T follicular helper cell (primary cell): Measurements from ENCODE around the gene CMPK2.

Experiments
- DNase-seq: peaks from one replicate; pipeline ENCODE4 v3.0.0-alpha.2; 2020; ENCODE audit warnings: low read depth

CMPK2 gene

DNA sequence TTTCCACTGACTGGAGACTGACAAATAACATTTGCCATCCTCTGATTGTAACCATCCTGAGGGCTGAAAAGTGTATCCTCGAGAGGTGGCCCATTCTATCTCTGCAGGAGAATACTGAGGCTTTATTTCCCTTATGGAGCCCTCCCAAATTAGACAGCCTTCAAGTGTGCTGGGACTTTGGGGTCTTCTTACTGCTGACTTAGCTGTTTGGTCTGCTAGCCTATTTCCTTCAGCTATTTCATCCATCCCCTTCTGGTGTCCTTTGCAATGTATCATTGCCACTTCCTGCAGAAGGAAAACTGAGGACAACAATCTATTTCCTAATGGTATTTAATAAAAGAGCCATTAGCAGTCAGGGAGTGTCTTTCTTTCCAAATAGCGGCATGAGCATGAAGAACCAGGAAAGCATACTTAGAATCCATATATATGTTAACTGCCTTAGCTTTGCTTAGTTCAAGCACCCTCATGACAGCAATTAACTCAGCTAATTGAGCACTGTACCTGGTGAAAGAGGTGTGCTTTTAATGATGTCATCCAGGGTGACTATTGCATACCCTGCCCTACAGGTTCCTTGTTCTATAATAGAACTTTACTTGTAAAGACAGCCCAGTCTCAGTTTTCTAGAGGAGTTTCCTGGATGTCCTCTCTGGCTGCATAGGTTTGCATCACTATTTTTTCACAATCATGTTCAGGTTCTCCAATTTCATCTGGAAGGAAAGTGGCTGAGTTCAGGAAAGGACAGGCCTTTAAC lies 24.0 kb downstream of the CMPK2 start:
- no peak for DNase-seq

- no peak for DNase-seq
Measured at GRCh38 chr2:6838673-6839319, 26.9 kb downstream of the CMPK2 start.

- DNase-seq = no peak
Measured at GRCh38 chr2:6835467-6835866, 30.2 kb downstream of the CMPK2 start.

DNA sequence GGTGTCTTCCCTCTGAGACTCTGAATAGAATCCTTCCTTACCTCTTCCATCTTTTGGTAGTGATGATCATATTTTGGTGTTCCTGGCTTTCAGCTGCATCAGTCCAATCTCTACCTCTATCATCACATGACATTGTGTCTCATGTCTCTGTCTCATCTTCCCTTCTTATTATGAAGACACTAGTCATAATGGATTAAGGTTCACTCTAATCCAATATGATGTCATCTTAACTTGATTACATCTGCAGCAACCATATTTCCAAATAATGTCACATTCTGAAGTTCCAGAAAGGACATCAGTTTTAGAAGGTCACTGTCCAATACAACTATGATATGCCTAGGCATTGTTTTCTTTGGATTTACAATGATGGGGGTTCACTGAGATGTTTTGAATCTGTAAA lies 31.5 kb downstream of the CMPK2 start:
- DNase-seq = no peak

DNA sequence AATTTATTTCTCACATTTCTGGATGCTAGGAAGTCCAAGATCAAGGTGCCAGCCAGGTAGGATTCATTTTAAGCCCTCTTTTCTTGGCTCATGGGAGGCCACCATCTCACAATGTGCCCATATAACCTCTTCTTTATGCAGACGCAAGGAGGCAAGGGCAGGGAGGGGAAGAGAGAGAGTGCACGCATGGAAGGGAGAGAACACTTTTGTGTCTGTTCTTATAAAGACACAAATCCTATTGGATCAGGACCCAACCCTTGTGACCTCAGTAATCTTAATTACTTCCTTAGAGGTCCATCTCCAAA lies 32.5 kb downstream of the CMPK2 start:
- no peak for DNase-seq

- no peak for DNase-seq
Measured at GRCh38 chr2:6832596-6833299, 33.0 kb downstream of the CMPK2 start.

GRCh38 chr2:6831229-6831628 lies 34.5 kb downstream of the CMPK2 start:
- DNase-seq = no peak

DNA sequence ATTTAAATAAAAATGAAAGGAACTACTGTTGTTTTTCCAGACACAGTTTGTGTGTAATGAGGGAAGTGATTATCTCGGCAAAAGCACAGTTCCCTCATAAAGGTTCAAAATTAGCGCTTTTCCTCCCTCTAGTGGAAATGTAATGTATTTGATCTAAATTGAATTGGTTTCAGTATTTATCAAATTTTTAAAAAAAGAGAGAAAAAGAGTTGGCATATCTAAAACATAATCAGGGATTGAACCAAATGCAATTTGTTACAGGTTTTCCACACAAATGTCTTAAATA lies 37.5 kb downstream of the CMPK2 start:
- no peak for DNase-seq

DNA sequence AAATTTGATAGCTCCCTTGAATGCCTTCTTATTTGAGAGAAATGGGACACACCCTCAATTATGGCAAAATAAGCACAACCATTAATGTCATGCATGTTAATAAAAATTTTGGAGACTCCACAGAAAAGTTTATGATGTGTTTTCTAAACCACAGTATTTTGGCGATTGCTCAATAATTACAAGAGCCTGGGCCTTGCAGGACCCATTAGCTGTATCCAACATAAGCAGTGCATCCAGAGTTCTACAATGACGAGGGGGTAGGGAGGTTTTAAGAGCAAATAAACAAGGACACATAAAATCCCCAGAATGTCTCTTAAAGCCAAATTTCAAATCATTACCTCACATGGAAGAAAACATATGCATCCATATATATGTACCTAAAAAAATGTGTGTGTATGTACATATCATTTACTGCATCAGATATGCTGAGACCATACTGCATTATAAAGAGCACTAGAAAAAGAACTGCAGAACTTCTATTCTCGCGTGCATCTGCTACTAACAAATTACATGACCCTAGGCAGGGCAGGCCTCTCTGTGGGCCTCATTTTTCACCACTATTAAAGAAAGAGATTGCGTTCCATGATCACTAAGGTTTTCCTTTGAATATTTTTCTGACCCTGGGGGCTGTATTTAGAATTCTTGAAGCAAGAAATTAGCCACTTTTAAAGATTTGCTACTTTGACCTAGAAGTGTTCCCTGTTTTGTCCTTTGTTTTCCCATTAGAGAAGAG lies 38.0 kb downstream of the CMPK2 start:
- no peak for DNase-seq

DNA sequence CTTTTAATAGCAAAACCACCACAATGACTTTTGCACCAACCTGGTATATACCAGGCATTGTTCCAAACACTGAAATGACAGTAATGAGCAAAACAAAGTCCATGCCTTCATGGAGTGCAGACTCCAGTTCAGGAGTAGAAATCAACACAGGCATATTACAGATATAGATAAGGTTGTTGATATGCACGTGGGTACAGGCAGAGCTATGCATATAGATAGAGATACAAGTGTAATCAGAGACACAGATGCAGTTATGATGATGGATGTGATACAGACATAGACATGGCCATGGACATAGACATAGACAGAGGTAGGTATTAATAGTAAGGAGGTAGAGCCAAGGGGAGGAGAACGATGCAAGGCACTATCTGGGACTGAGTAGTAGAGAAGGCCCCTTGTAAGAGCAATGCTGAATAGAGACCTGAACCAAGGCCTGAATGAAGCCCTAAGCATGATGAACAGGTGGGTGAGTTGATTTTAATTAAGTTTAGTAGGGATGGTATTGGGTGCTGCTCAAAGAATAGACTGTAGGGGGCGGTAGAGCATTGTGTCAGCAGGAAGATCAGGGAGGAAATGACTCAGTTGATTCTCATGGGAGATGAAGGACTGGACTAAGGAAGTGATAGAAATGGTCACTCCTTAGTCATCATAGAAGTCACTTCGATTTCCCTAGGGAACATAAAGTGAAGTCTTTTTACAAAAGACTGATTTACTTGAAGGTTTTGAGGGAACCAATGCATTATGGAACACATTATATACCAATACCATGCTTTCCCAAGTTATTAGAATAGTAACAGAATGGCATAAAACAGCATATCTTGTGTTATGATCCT lies 39.4 kb downstream of the CMPK2 start:
- DNase-seq = peak; percentile 34

DNA sequence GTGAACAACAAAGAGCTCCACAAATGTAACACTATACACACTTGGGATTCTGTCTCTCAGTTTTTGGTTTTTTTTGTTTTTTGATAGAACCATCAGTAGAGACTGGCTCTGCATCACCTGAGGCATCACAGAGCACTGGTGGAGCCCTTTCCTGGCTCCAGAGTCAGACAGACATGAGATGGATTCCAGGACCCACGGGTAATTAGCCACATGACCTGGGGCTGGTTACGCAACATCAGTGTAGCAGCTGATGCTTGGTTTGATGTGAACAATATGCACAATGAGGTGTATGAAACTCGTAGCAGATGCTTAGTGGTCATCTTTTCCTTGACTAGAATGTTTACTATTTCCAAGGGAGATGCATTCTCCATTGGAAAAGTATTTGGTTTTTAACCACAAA lies 40.7 kb downstream of the CMPK2 start:
- no peak for DNase-seq

DNA sequence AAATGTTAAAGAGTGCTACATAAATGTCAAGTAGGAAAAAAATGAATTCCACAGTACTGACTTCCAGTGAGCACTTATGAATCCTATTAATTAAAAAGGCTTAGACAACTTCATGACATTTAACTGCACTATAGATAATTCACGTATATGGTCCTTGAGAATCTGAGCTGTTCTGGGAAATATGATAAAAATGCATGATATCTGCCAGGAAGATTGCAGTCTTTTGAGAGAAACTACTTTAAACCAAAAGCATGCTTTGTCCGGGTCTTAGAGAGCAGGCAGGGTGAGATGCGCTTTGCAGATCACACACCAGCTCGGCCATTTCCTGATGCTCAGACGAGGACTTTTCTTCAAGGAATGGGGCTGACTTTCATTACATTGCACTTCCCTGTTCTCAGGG lies 42.6 kb downstream of the CMPK2 start:
- no peak for DNase-seq

GRCh38 chr2:6822406-6822805 lies 43.3 kb downstream of the CMPK2 start:
- DNase-seq = no peak

DNA sequence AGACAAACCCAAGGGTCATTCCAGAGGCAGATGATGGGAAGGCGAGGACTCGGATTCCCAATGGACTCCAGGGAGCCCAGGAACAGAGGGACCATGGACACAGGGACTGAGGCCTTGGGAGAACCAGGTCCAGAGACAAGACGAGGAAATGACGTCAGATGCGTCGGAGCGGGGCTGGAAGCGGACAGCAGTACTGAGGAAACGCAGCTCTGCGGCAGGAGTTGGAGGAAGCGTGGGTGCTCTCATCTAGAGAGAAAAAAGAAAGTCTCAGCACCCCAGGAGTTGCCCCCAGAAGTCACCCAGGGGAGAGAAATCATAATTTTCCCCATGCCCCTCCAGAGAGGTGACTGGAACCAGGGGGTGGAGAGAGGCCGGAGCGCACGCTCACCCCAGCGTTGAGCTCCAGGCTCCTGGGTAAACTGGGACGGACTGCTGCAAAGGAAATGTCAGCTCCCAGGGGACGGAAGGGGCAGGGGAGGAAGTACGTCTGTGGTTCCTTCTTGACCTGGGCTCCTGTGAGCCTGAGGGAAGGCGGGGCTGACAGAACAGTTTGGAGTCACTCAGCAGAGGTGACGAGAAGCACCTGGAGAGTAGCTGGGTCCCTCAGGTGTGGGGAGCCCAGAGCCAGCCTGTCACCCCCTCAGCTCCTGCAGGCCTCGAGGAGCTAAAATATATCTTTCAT lies 44.7 kb downstream of the CMPK2 start:
- no peak for DNase-seq

DNA sequence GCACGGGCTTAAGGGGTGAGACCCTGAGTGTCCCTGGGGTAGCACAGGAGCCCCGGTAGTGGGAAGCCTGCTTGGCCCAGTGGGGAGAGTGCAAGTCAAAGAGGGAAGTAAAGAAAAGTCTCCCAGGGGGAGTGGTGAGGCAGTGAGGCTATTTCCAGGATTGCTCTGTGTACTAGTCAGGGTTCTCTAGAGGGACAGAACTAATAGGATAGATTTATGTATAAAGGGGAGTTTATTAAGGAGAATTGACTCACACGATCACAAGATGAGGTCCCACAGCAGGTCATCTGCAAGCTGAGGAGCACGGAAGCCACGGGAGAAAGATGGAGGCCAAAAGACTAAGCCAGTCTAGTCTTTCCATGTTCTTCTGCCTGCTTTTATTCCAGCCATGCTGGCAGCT lies 45.5 kb downstream of the CMPK2 start:
- no peak for DNase-seq

- no peak for DNase-seq
Measured at GRCh38 chr2:6819668-6820067, 46.0 kb downstream of the CMPK2 start.

DNA sequence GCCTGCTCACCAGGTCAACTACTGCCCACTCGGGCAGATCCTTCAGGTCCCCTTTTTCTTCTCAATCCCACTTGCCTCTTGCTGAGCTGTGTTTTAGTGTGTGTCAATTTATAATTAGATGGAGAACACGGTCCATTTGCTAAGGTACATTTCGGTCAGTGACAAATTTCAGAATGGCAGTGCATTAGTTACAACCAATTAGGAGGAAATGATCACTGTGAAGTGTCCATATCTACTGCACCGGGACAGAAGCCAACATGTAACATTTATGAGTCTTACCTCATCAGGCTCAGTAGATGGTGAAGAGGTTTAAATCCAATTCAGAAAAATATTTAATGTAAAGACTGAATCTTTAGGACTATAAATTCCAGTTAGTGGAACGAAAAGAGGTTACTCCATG lies 47.7 kb downstream of the CMPK2 start:
- no peak for DNase-seq

DNA sequence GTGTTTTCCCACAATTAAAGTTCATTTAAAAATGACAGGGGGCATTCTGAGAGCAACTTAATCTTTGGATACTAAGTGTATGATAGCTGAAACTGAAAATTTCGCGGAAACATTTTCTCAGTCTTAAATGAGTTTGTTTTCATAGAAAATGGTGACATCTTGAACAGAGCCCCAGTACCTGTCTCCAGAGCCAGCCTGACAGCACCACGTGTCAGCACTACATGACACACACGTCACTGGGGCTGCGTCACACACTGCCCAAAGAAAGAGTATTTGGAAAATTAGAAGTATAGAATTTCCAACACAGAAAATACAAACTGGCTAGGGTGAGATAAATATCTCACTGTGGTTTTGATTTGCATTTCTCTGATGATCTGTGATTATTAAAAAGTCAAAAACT lies 50.8 kb downstream of the CMPK2 start:
- DNase-seq = no peak

DNA sequence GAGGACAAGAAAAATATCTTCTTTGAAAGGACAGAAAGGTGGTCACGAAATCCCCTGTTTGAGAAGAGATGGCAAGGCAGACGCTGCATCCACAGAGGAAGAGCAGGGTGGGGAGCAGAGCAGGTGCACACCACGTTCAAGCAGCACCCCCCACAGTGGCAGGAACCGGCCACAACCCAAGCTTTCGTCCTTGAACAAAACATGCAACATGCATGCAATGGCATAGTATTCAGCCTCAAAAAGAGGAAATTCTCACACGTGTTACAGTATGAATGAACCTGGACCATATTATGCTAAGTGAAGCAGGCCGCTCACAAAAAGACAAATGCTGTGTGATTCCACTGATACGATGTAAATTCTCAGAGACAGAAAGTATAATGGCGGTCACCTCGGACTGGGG lies 51.4 kb downstream of the CMPK2 start:
- DNase-seq = no peak

DNA sequence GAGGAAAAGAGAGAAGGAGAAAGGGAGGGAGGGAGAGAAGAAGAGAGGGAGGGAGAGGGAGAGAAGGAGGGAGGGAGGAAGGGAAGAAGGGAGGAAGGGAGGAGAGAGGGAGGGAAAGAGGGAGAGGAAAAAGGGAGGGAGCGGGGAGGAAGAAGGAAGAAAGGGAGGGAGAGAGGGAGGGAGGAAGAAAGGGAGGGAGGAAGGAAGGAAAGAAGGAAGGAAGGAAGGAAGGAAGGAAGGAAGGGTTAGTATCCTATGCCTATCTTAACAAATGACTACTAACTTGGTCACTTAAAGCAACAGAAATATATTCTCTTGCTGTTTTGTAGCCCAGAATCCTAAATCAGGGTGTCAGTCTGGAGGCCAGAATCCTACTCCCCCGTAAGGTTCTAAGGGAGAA lies 52.1 kb downstream of the CMPK2 start:
- DNase-seq = no peak

- DNase-seq = no peak
Measured at GRCh38 chr2:6812857-6813530, 52.7 kb downstream of the CMPK2 start.
